Measurements from ENCODE around the gene HYAL3.

DNA sequence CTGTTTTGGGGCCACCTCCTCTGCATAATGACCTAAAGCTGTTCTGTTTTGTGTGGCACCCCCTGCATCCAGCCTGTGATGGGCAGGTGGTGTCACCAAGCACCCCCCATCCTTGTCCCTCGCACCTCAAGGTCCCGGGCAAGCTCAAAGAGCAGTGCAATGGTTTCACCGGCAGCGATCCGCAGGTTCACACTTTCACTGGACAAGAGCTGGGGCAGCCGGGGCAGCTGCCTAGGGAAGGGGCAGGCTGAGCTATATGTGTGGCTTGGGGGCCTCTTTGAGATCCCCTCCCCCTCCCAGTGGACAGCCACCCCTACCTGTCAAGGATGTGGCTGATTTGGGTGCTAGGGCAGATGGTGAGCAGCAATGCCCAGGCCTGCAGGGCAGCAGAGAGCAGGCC is 10.1 kb downstream of the HYAL3 start:
- TF ChIP-seq ZNF274 (IDR thresholded peaks at IDR 0.05; ENCODE audit: low read depth, low read length) (no peak), YY1 (IDR thresholded peaks at IDR 0.05; ENCODE audit: insufficient read depth, insufficient read length) (no peak), SUZ12 (IDR thresholded peaks at IDR 0.05; ENCODE audit: extremely low read depth, insufficient read depth, insufficient read length) (no peak)
